ENCODE results near the gene SHISA8.

The SHISA8 gene

GRCh38 chr22:41915786-41916493 is 1.1 kb upstream of the SHISA8 start:
- no peak for DNase-seq (ENCODE audit: low read depth in 1 of 2, low spot score in 1 of 2)

GRCh38 chr22:41914611-41915034 is 251 bp downstream of the SHISA8 start:
- no peak for DNase-seq (ENCODE audit: low read depth in 1 of 2, low spot score in 1 of 2)

- DNase-seq (ENCODE audit: low read depth in 1 of 2, low spot score in 1 of 2): no peak
These were observed 886 bp downstream of the SHISA8 start for GRCh38 chr22:41913842-41914534.

GRCh38 chr22:41913040-41913719 is 1.7 kb downstream of the SHISA8 start:
- DNase-seq (ENCODE audit: low read depth in 1 of 2, low spot score in 1 of 2): no peak

- no peak for DNase-seq (ENCODE audit: low read depth in 1 of 2, low spot score in 1 of 2)
These were observed 2.4 kb downstream of the SHISA8 start for GRCh38 chr22:41912338-41913039.

- no peak for DNase-seq (ENCODE audit: low read depth in 1 of 2, low spot score in 1 of 2)
These were observed 3.8 kb downstream of the SHISA8 start for GRCh38 chr22:41911001-41911611.

- no peak for DNase-seq (ENCODE audit: low read depth in 1 of 2, low spot score in 1 of 2)
These were observed 4.5 kb downstream of the SHISA8 start for GRCh38 chr22:41910050-41911000.

GRCh38 chr22:41909310-41910049 is 5.4 kb downstream of the SHISA8 start:
- DNase-seq (ENCODE audit: low read depth in 1 of 2, low spot score in 1 of 2): no peak

- no peak for DNase-seq (ENCODE audit: low read depth in 1 of 2, low spot score in 1 of 2)
These were observed 6.2 kb downstream of the SHISA8 start for GRCh38 chr22:41908411-41909309.

- DNase-seq (ENCODE audit: low read depth in 1 of 2, low spot score in 1 of 2): no peak
These were observed 7.2 kb downstream of the SHISA8 start for GRCh38 chr22:41907436-41908401.

- DNase-seq (ENCODE audit: low read depth in 1 of 2, low spot score in 1 of 2): no peak
These were observed 8.1 kb downstream of the SHISA8 start for GRCh38 chr22:41906822-41907221.

GRCh38 chr22:41905411-41906202 is 9.3 kb downstream of the SHISA8 start:
- DNase-seq (ENCODE audit: low read depth in 1 of 2, low spot score in 1 of 2): no peak

GRCh38 chr22:41904450-41905410 is 10.1 kb downstream of the SHISA8 start:
- DNase-seq (ENCODE audit: low read depth in 1 of 2, low spot score in 1 of 2): no peak

- no peak for DNase-seq (ENCODE audit: low read depth in 1 of 2, low spot score in 1 of 2)
These were observed 11.9 kb downstream of the SHISA8 start for GRCh38 chr22:41902932-41903421.

- no peak for DNase-seq (ENCODE audit: low read depth in 1 of 2, low spot score in 1 of 2)
These were observed 12.9 kb downstream of the SHISA8 start for GRCh38 chr22:41902016-41902415.
